ENCODE measurements around the gene UIMC1. TPM values are rescaled to one million over a fixed set of nuclear protein-coding genes. Genes with fewer than 3 reads are reported as not detected.

Gene UIMC1
- total and polyA plus RNA-seq, 2 of the 13 experiments (the other 11 are each of a cell fraction or from before 2014, with no cell fraction given): 18.9 to 32.7 TPM

GRCh38 chr5:177006265-177006972, at the start of gene UIMC1 (continued):
- TF ChIP-seq ZKSCAN5 (CRISPR knock-in tag; IDR thresholded peaks at IDR 0.05) (no peak), ZNF276 (CRISPR knock-in tag; IDR thresholded peaks at IDR 0.05; ENCODE audit: low read depth) (no peak), ZNF326 (CRISPR knock-in tag; IDR thresholded peaks at IDR 0.05; ENCODE audit: borderline replicate concordance) (no peak), ARID3A (IDR thresholded peaks at IDR 0.05; ENCODE audit: low read depth, low read length) (peak; percentile 42; the same call in 1 of the 2 replicates), ZNF782 (CRISPR knock-in tag; IDR thresholded peaks at IDR 0.05; ENCODE audit: borderline replicate concordance) (peak; percentile 63; the same call in 1 of the 2 replicates), HHEX (CRISPR knock-in tag; IDR thresholded peaks at IDR 0.05) (no peak), ZNF318 (CRISPR knock-in tag; IDR thresholded peaks at IDR 0.05) (peak; percentile 60; the same call in 1 of the 2 replicates), ZNF780A (CRISPR knock-in tag; IDR thresholded peaks at IDR 0.05) (peak; percentile 79; the same call in 1 of the 2 replicates), ZBTB7B (CRISPR knock-in tag; IDR thresholded peaks at IDR 0.05) (no peak), ZNF660 (CRISPR knock-in tag; IDR thresholded peaks at IDR 0.05; ENCODE audit: borderline replicate concordance, low read depth) (no peak), ZFX (CRISPR knock-in tag; IDR thresholded peaks at IDR 0.05; ENCODE audit: low read depth) (peak; percentile 99), CBX5 (CRISPR knock-in tag; IDR thresholded peaks at IDR 0.05; ENCODE audit: borderline replicate concordance) (no peak; the same call in 1 of the 2 replicates), TSC22D2 (CRISPR knock-in tag; IDR thresholded peaks at IDR 0.05; ENCODE audit: borderline replicate concordance) (peak; percentile 63), SMYD3 (CRISPR knock-in tag; IDR thresholded peaks at IDR 0.05) (0 out of 2 replicates have a peak, but pooled peaks have one; percentile 12), U2AF2 (IDR thresholded peaks at IDR 0.05; ENCODE audit: low read depth, low read length) (no peak), TERF1 (CRISPR knock-in tag; IDR thresholded peaks at IDR 0.05) (no peak)
